Sigmoid colon (tissue), 7 donors: ENCODE results near the gene SETMAR. TPM values are rescaled to one million over a fixed set of nuclear protein-coding genes. Genes with fewer than 3 reads are reported as not detected.
"Not testable (repeated sequence)": the region's sequence is repeated elsewhere in the genome, so short reads cannot be mapped to it uniquely, and the experiment has no call there.

Source experiments
- DNase-seq: peaks from one replicate; pipeline ENCODE4 v3.0.0-alpha.2; 2019
- H3K27ac ChIP-seq, 4 donors: fragments of 200-600 bp; sonication (generic); one replicate each; pipeline ENCODE4 v1.5.1; 2016 to 2019; ENCODE audit warnings: mild to moderate bottlenecking in 1 of 4
- H3K27me3 ChIP-seq, 3 donors: fragments of 200-600 bp; sonication (generic); one replicate each; pipeline ENCODE4 v1.5.1; 2019; ENCODE audit warnings: mild to moderate bottlenecking in 1 of 3
- H3K36me3 ChIP-seq, 4 donors: fragments of 200-600 bp; sonication (generic); one replicate each; pipeline ENCODE4 v1.5.1; 2016 to 2019
- H3K4me1 ChIP-seq, 4 donors: fragments of 200-600 bp; sonication (generic); one replicate each; pipeline ENCODE4 v1.5.1; 2017 to 2019
- H3K4me3 ChIP-seq, 4 donors: fragments of 200-600 bp; sonication (generic); one replicate each; pipeline ENCODE4 v1.5.1; 2017 to 2019; ENCODE audit warnings: mild to moderate bottlenecking in 2 of 4, moderate library complexity in 1 of 4
- H3K9me3 ChIP-seq, 4 donors: fragments of 200-600 bp in 3 of 4; sonication (generic) in 3 of 4; one replicate each; pipeline versions ENCODE4 v1.5.1 to v1.6.1; 2013 to 2019
- CTCF ChIP-seq, 4 experiments: fragments of 450-650 bp in 3 of 4; fragments of 200-600 bp in 1 of 4; IDR thresholded peaks; one replicate each; pipeline ENCODE4 v1.5.1; 2016 to 2019; ENCODE audit warnings: antibody characterized with exemption in 4 of 4, mild to moderate bottlenecking in 3 of 4, moderate library complexity in 2 of 4
- EP300 ChIP-seq, 4 donors: sonication (generic); formaldehyde crosslinking; IDR thresholded peaks; one replicate each; pipeline ENCODE4 v1.6.1; 2017; ENCODE audit warnings: antibody characterized with exemption in 4 of 4
- POLR2A ChIP-seq, 2 donors: fragments of 450-650 bp; IDR thresholded peaks; one replicate each; pipeline ENCODE4 v1.6.1; 2016; ENCODE audit warnings: antibody characterized with exemption in 2 of 2, mild to moderate bottlenecking in 2 of 2, moderate library complexity in 2 of 2
- POLR2AphosphoS5 ChIP-seq, 4 donors: sonication (generic); formaldehyde crosslinking; IDR thresholded peaks; one replicate each; pipeline ENCODE4 v1.6.1; 2017; ENCODE audit warnings: antibody characterized with exemption in 4 of 4
- WGBS, 2 donors: extraction: QIAGEN DNeasy Blood & Tissue Kit; methylation state at CpG; one replicate each; pipeline ENCODE4 v1.1.7; 2013; 5-methylcytosine and 5-hydroxymethylcytosine counted together
- intact Hi-C: fragments of 100-400 bp; cut with DNase I; formaldehyde crosslinking; loops from one replicate; pipeline ENCODE4 v1.15.1; 2023
- polyA plus RNA-seq, 3 donors: library from polyadenylated mRNA; stranded (reverse); fragments of 200-250 nt; gene quantifications; one replicate each; pipeline ENCODE4 v1.2.3, GENCODE V29; 2013
- total RNA-seq, 4 donors: library from RNA; depleted of rRNA; stranded (reverse); fragments of >200 nt; gene quantifications; one replicate each; pipeline ENCODE4 v1.1.0, GENCODE V29; 2016
- donor health status: healthy with polysubstance abuse.
- donor health status: Bipolar disorder and iron deficiency.
- donor health status: healthy.

SETMAR gene
- total and polyA plus RNA-seq, 7 donors, result 8.8 to 36.4 (median 15.3) TPM

- H3K27ac ChIP-seq, result no peak overlapping the region
- peaks cover 0 to 15% (median 5%) of the 10 kb centered on the region in 4 donors for H3K4me1 ChIP-seq
- peaks cover 0 to 3% (median 0%) of the 10 kb centered on the region in 4 donors for H3K9me3 ChIP-seq
- H3K4me3 ChIP-seq, result no peak overlapping the region
- intact Hi-C loops, result no loop called here
- no peaks in the 10 kb centered on the region for H3K36me3 ChIP-seq
- 90 to 97% methylated on average over 1 of the region's 1 CpG for WGBS, 2 donors
- TF ChIP-seq EP300 (IDR thresholded peaks at IDR 0.05) (no peak), POLR2AphosphoS5 (IDR thresholded peaks at IDR 0.05) (no peak), CTCF (IDR thresholded peaks at IDR 0.05) (no peak), POLR2A (IDR thresholded peaks at IDR 0.05) (no peak)
- no peaks in the 10 kb centered on the region for H3K27me3 ChIP-seq
- DNase-seq, result no peak
Measured at GRCh38 chr3:4326868-4327267, 23.7 kb downstream of the SETMAR start.

GRCh38 chr3:4329806-4330205, 26.6 kb downstream of the SETMAR start:
- H3K4me1 ChIP-seq, result not testable (repeated sequence)

DNA sequence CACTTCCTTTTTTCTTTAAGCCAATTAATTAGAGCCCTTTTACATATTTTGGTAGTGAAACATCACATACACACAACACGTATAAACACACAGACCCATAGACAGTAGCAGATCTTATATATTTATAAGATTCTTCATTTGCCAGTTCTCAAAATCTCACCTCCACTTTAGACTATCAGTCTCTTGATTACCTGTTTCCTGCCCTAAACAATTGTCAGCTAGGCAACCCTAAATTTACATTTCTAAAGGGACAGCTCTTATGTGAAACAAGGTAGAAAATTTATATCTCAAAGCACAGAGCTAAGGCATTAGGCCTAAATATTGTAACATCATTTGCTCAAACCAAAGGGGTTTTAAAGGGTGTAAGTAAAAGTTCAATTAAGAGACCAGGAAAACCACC, 28.9 kb downstream of the SETMAR start:
- TF ChIP-seq EP300 (IDR thresholded peaks at IDR 0.05) (no peak), CTCF (IDR thresholded peaks at IDR 0.05) (no peak), POLR2A (IDR thresholded peaks at IDR 0.05) (no peak), POLR2AphosphoS5 (IDR thresholded peaks at IDR 0.05) (no peak)
- Histone ChIP-seq H3K4me3 (no peak overlapping the region), H3K36me3 (no peaks in the 10 kb centered on the region), H3K27ac (no peak overlapping the region), H3K4me1 (no peaks in the 10 kb centered on the region), H3K9me3 (peaks cover 0 to 3% (median 0%) of the 10 kb centered on the region in 4 donors), H3K27me3 (no peaks in the 10 kb centered on the region)
- 94 to 97% methylated on average over 1 of the region's 1 CpG for WGBS, 2 donors
- intact Hi-C loops, result no loop called here
- no peak for DNase-seq

More at GRCh38 chr3:4329806-4330205, 26.6 kb downstream of the SETMAR start:
- H3K9me3 ChIP-seq, DNase-seq, intact Hi-C loops, H3K27ac ChIP-seq, H3K27me3 ChIP-seq, H3K36me3 ChIP-seq, H3K4me3 ChIP-seq: not testable (repeated sequence)

- no peak for DNase-seq
- no peak overlapping the region for H3K27ac ChIP-seq
- whole genome bisulfite sequencing, 2 donors, result 94% methylated on average over 3 of the region's 3 CpGs
- no peaks in the 10 kb centered on the region for H3K27me3 ChIP-seq
- no peaks in the 10 kb centered on the region for H3K4me1 ChIP-seq
- intact Hi-C loops, result no loop called here
- H3K9me3 ChIP-seq, result peaks cover 0 to 3% (median 0%) of the 10 kb centered on the region in 4 donors
- TF ChIP-seq EP300 (IDR thresholded peaks at IDR 0.05), result no peak
- no peak for TF ChIP-seq POLR2AphosphoS5 (IDR thresholded peaks at IDR 0.05)
- no peak for TF ChIP-seq CTCF (IDR thresholded peaks at IDR 0.05)
- no peak for TF ChIP-seq POLR2A (IDR thresholded peaks at IDR 0.05)
- H3K36me3 ChIP-seq, result no peaks in the 10 kb centered on the region
- no peak overlapping the region for H3K4me3 ChIP-seq
Measured at GRCh38 chr3:4332574-4332973, 29.4 kb downstream of the SETMAR start.

DNA sequence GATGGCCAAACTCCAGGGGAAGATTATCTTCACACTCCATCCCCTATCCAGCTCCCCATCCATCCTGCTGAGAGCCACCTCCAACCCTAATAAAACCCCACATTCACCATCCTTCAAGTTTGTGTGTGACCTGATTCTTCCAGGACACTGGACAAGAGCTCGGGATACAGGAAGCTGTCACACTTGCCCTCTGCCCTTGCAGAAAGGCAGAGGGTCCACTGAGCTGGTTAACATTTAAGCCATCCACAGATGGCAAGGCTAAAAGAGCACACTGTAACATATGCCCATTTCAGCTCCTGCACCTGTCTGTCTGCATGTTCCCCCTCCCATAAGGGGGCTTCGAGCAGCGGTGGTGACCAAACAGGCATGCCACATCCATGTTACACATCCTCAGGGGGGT, 29.8 kb downstream of the SETMAR start:
- no peak for DNase-seq
- no peak overlapping the region for H3K4me3 ChIP-seq
- intact Hi-C loops, result no loop called here
- H3K4me1 ChIP-seq, result no peaks in the 10 kb centered on the region
- H3K36me3 ChIP-seq, result no peaks in the 10 kb centered on the region
- H3K27me3 ChIP-seq, result no peaks in the 10 kb centered on the region
- TF ChIP-seq CTCF (IDR thresholded peaks at IDR 0.05) (no peak), EP300 (IDR thresholded peaks at IDR 0.05) (no peak), POLR2A (IDR thresholded peaks at IDR 0.05) (no peak), POLR2AphosphoS5 (IDR thresholded peaks at IDR 0.05) (no peak)
- peaks cover 0 to 3% (median 0%) of the 10 kb centered on the region in 4 donors for H3K9me3 ChIP-seq
- 93 to 97% methylated on average over 3 of the region's 3 CpGs for WGBS, 2 donors
- no peak overlapping the region for H3K27ac ChIP-seq
